GM12873 (cell line): ENCODE results near the gene BZW1.

Experiments
- TF ChIP-seq, protein P1 (sequence below): IDR thresholded peaks from 2 replicates; pipeline ENCODE4 v1.5.1; 2012; ENCODE audit warnings: low read depth, mild to moderate bottlenecking, moderate library complexity, low read length, control low read depth; ENCODE audit not compliant: insufficient read depth; ENCODE audit errors: missing control alignments

The BZW1 gene

GRCh38 chr2:200782251-200782650, 29.5 kb upstream of the BZW1 start:
- TF ChIP-seq, protein P1, sequence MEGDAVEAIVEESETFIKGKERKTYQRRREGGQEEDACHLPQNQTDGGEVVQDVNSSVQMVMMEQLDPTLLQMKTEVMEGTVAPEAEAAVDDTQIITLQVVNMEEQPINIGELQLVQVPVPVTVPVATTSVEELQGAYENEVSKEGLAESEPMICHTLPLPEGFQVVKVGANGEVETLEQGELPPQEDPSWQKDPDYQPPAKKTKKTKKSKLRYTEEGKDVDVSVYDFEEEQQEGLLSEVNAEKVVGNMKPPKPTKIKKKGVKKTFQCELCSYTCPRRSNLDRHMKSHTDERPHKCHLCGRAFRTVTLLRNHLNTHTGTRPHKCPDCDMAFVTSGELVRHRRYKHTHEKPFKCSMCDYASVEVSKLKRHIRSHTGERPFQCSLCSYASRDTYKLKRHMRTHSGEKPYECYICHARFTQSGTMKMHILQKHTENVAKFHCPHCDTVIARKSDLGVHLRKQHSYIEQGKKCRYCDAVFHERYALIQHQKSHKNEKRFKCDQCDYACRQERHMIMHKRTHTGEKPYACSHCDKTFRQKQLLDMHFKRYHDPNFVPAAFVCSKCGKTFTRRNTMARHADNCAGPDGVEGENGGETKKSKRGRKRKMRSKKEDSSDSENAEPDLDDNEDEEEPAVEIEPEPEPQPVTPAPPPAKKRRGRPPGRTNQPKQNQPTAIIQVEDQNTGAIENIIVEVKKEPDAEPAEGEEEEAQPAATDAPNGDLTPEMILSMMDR: no peak

GRCh38 chr2:200784215-200784614, 27.5 kb upstream of the BZW1 start:
- TF ChIP-seq, protein P1: no peak

DNA sequence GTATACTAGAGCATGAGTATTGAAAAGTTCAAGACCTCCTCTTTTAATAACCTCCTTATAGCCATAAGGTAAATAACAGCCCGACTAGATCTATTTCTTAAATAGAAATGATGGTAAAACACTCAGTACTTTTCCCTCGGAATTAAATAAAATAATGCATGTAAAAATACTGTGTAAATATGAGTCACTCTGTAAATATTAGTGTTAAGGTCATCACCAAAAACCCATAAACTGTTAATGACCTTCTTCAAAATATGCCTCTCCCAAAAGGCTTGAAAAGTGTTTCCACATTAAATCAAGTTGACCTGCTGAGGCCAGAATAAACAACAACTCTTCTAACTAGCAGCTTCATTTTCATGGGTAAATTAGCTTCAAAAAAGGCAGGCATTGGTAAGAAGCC, 25.3 kb upstream of the BZW1 start:
- TF ChIP-seq, protein P1: no peak

DNA sequence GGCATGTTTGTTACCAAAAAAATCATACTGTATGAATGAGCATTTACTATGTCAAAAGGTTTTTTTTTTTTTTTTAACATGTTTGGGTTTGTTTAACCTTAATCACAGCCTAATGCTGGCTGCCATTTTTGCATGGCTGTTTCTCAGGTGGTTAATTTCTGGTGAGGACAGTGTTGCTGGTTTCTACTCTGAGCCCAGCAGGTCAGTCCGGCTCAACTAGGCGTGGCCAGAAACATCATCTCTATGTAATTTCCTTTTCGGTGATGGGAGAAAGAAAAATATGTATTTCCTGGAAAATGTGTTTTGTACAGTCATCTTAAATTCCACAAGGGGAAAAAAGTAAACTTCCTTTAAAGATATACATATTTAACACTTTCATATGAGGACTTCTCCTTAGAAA, 24.9 kb upstream of the BZW1 start:
- TF ChIP-seq, protein P1: no peak

- TF ChIP-seq, protein P1: no peak
Observed at GRCh38 chr2:200787351-200788120, 24.2 kb upstream of the BZW1 start.

- TF ChIP-seq, protein P1: no peak
Observed at GRCh38 chr2:200788121-200788718, 23.5 kb upstream of the BZW1 start.

DNA sequence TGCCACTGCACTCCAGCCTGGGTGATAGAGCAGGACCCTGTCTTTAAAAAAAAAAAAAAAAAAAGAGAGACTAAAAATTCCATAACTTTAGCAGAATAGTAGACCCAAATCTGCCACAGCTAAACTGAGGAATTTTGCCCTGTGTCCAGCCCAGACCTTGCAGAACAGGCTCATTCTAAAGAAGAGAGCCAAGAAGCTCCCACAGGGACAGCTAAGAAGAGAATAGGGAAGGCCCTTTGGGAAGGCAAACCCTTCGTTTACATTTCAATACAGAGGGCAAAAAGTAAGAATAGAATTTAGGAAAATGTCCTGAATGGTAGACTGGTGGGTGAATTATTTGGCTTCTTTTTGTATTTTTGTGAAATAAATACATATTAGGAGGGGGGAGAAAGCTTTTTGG, 21.5 kb upstream of the BZW1 start:
- TF ChIP-seq, protein P1: no peak
